H1 (cell line): Measurements from ENCODE around the gene RBMS2. TPM values are rescaled to one million over a fixed set of nuclear protein-coding genes. Genes with fewer than 3 reads are reported as not detected.
A peak's percentile ranks its signal among the peaks of the same experiment; 100 is the strongest.

Experiments
- CTCF ChIA-PET: fragments of 300-600 bp; sonication (Branson Sonifier 250); formaldehyde crosslinking; loops from one replicate; lab custom pipeline; 2021; ENCODE audit not compliant: partially characterized antibody; lab: Charles Lee
- POLR2A ChIA-PET: fragments of 300-600 bp; sonication (Branson Sonifier 250); formaldehyde crosslinking; loops from one replicate; lab custom pipeline; 2021; ENCODE audit warnings: inconsistent platforms; ENCODE audit not compliant: partially characterized antibody; lab: Charles Lee
- DNase-seq, 2 experiments: peaks; one replicate each; pipeline versions ENCODE4 v3.0.0 to v3.0.0-alpha.2; 2010 to 2022; ENCODE audit warnings: low spot score in 2 of 2, low read depth in 1 of 2, mixed read lengths in 1 of 2
- FAIRE-seq: peaks from 2 replicates; lab custom pipeline; 2011; peaks lifted over from hg19 to GRCh38; lab: Jason Lieb, UNC
- H2AFZ ChIP-seq: 2 replicates; pipeline ENCODE4 v1.8.1; 2012; ENCODE audit warnings: low read length, inconsistent platforms
- H2AK5ac ChIP-seq: 2 replicates; pipeline ENCODE4 v1.6.1; 2013; ENCODE audit warnings: low read depth, low read length
- H2BK120ac ChIP-seq: replicated peaks from 2 replicates; pipeline ENCODE3; 2013; ENCODE audit warnings: low read depth, low read length, inconsistent platforms
- H2BK12ac ChIP-seq: 2 replicates; pipeline ENCODE4 v1.6.1; 2013; ENCODE audit warnings: low read depth, low read length
- H2BK15ac ChIP-seq: 2 replicates; pipeline ENCODE4 v1.6.1; 2013; ENCODE audit warnings: low read length
- H2BK20ac ChIP-seq: 2 replicates; pipeline ENCODE4 v1.6.1; 2013; ENCODE audit warnings: low read length
- H2BK5ac ChIP-seq: 2 replicates; pipeline ENCODE4 v1.6.1; 2013; ENCODE audit warnings: low read depth, low read length
- H3K14ac ChIP-seq: 2 replicates; pipeline ENCODE4 v1.6.1; 2013; ENCODE audit warnings: inconsistent platforms; ENCODE audit not compliant: insufficient read length
- H3K18ac ChIP-seq: 2 replicates; pipeline ENCODE4 v1.6.1; 2013; ENCODE audit warnings: low read length; ENCODE audit errors: extremely low read depth
- H3K23ac ChIP-seq: 2 replicates; pipeline ENCODE4 v1.6.1; 2013; ENCODE audit warnings: inconsistent platforms; ENCODE audit not compliant: insufficient read length
- H3K23me2 ChIP-seq: 2 replicates; pipeline ENCODE4 v1.6.1; 2013; ENCODE audit warnings: low read depth, low read length
- H3K27ac ChIP-seq: 2 replicates; pipeline ENCODE4 v1.6.1; 2011; ENCODE audit warnings: low read depth, low read length, inconsistent platforms
- H3K27me3 ChIP-seq, 4 experiments: replicated peaks in 1 of 4; 1 replicate in 1 of 4; 2 replicates in 3 of 4; pipeline versions ENCODE4 v1.6.1 to v1.8.1; 2011 to 2013; ENCODE audit warnings: low read length in 3 of 4, mild to moderate bottlenecking in 3 of 4, inconsistent platforms in 2 of 4, mixed read lengths in 2 of 4, moderate library complexity in 1 of 4; ENCODE audit not compliant: control insufficient read depth in 3 of 4, insufficient read depth in 3 of 4; ENCODE audit errors: extremely low read depth in 1 of 4
- H3K36me3 ChIP-seq, 4 experiments: 2 replicates each; pipeline versions ENCODE4 v1.6.1 to v1.8.1; 2011 to 2013; ENCODE audit warnings: mild to moderate bottlenecking in 4 of 4, low read length in 3 of 4, moderate library complexity in 2 of 4, control low read depth in 1 of 4, inconsistent platforms in 1 of 4; ENCODE audit not compliant: insufficient read depth in 4 of 4, control insufficient read depth in 2 of 4
- H3K4ac ChIP-seq: replicated peaks from 2 replicates; pipeline ENCODE3; 2013; ENCODE audit warnings: low read length, low read depth, mixed read lengths, inconsistent platforms; ENCODE audit not compliant: insufficient read length
- H3K4me1 ChIP-seq, 4 experiments: replicated peaks in 1 of 4; 1 replicate in 1 of 4; 2 replicates in 3 of 4; pipeline versions ENCODE4 v1.6.1 to v1.8.1; 2011 to 2013; ENCODE audit warnings: low read length in 3 of 4, inconsistent platforms in 2 of 4, mixed read lengths in 1 of 4; ENCODE audit not compliant: insufficient read depth in 4 of 4, control insufficient read depth in 3 of 4
- H3K4me2 ChIP-seq, 2 experiments: 2 replicates each; pipeline versions ENCODE4 v1.6.1 to v1.8.1; 2011 to 2013; ENCODE audit warnings: low read depth in 2 of 2, low read length in 2 of 2, control low read depth in 1 of 2, inconsistent platforms in 1 of 2, mild to moderate bottlenecking in 1 of 2; ENCODE audit not compliant: insufficient read depth in 1 of 2
- H3K4me3 ChIP-seq, 4 experiments: fragments of 200-600, 300-600 bp in 1 of 4; sonication (generic), shearing (Covaris generic), sonication (Bioruptor Twin) in 1 of 4; 2 replicates each; pipeline versions ENCODE4 v1.5.1 to v1.8.1; 2011 to 2016; ENCODE audit warnings: low read length in 4 of 4, low read depth in 3 of 4, control low read depth in 2 of 4, inconsistent platforms in 2 of 4, mild to moderate bottlenecking in 2 of 4, mixed read lengths in 1 of 4, moderate library complexity in 1 of 4; ENCODE audit not compliant: insufficient read depth in 2 of 4; ENCODE audit errors: extremely low read depth in 1 of 4
- H3K56ac ChIP-seq: replicated peaks from 2 replicates; pipeline ENCODE3; 2013; ENCODE audit warnings: low read depth, mild to moderate bottlenecking, mixed read lengths, low read length, inconsistent platforms; ENCODE audit not compliant: insufficient read length
- H3K79me1 ChIP-seq: 2 replicates; pipeline ENCODE4 v1.6.1; 2013; ENCODE audit warnings: low read depth, low read length, control low read depth
- H3K79me2 ChIP-seq, 2 experiments: 2 replicates each; pipeline versions ENCODE4 v1.6.1 to v1.8.1; 2012 to 2013; ENCODE audit warnings: low read length in 2 of 2, mild to moderate bottlenecking in 2 of 2, inconsistent platforms in 1 of 2; ENCODE audit not compliant: insufficient read depth in 2 of 2, control insufficient read depth in 1 of 2
- H3K9ac ChIP-seq, 4 experiments: replicated peaks in 1 of 4; 1 replicate in 1 of 4; 2 replicates in 3 of 4; pipeline versions ENCODE4 v1.6.1 to v1.8.1; 2011 to 2013; ENCODE audit warnings: low read depth in 3 of 4, low read length in 3 of 4, control low read depth in 2 of 4, mild to moderate bottlenecking in 2 of 4, moderate library complexity in 2 of 4, inconsistent platforms in 1 of 4; ENCODE audit errors: extremely low read depth in 1 of 4
- H3K9me3 ChIP-seq, 2 experiments: 2 replicates each; pipeline versions ENCODE4 v1.6.1 to v1.8.1; 2012 to 2013; ENCODE audit warnings: mild to moderate bottlenecking in 2 of 2, moderate library complexity in 2 of 2, control low read depth in 1 of 2, inconsistent platforms in 1 of 2, low read depth in 1 of 2, low read length in 1 of 2, mixed read lengths in 1 of 2; ENCODE audit not compliant: insufficient read depth in 2 of 2
- H4K20me1 ChIP-seq, 2 experiments: replicated peaks in 1 of 2; 2 replicates each; pipeline versions ENCODE3 to v1.8.1; 2011 to 2013; ENCODE audit warnings: inconsistent platforms in 2 of 2, low read length in 2 of 2, mild to moderate bottlenecking in 1 of 2; ENCODE audit not compliant: insufficient read depth in 2 of 2, control insufficient read depth in 1 of 2
- H4K5ac ChIP-seq: 2 replicates; pipeline ENCODE4 v1.6.1; 2013; ENCODE audit warnings: low read length, low read depth, mixed read lengths, inconsistent platforms; ENCODE audit not compliant: insufficient read length
- H4K8ac ChIP-seq: 2 replicates; pipeline ENCODE4 v1.8.0; 2013; ENCODE audit warnings: mild to moderate bottlenecking, moderate library complexity, low read length, inconsistent platforms; ENCODE audit not compliant: insufficient read depth; ENCODE audit errors: extremely low read depth
- H4K91ac ChIP-seq: replicated peaks from 2 replicates; pipeline ENCODE3; 2013; ENCODE audit warnings: low read length, mixed read lengths, inconsistent platforms; ENCODE audit not compliant: insufficient read length
- BACH1 ChIP-seq: IDR thresholded peaks from 2 replicates; pipeline ENCODE4 v1.6.1; 2012; ENCODE audit warnings: low read length, improper control_type of control experiment
- BCL11A ChIP-seq, 2 experiments: IDR thresholded peaks; one replicate each; pipeline ENCODE4 v1.6.1; 2011; ENCODE audit warnings: low read depth in 2 of 2, low read length in 2 of 2, mild to moderate bottlenecking in 2 of 2
- CTBP2 ChIP-seq: IDR thresholded peaks from 2 replicates; pipeline ENCODE4 v1.7.0; 2011; ENCODE audit warnings: borderline replicate concordance, mild to moderate bottlenecking, moderate library complexity, mixed read lengths, low read length; ENCODE audit not compliant: insufficient read depth, insufficient read length
- MAFK ChIP-seq: IDR thresholded peaks from 2 replicates; pipeline ENCODE4 v1.6.1; 2012; ENCODE audit warnings: low read depth, mild to moderate bottlenecking, improper control_type of control experiment, low read length
- SP4 ChIP-seq: IDR thresholded peaks from 2 replicates; pipeline ENCODE4 v1.6.1; 2012; ENCODE audit warnings: low read length, inconsistent platforms
- SRF ChIP-seq: IDR thresholded peaks from 2 replicates; pipeline ENCODE4 v1.6.1; 2011; ENCODE audit warnings: mild to moderate bottlenecking, low read depth, low read length, moderate library complexity
- WGBS, 2 experiments: shearing (Covaris generic) in 1 of 2; methylation state at CpG; one replicate each; pipeline versions ENCODE4 v1.1.6 to v1.1.7; 2013 to 2015; ENCODE audit warnings: low lambda C conversion rate in 2 of 2, mixed read lengths in 2 of 2, inconsistent platforms in 1 of 2, low coverage in 1 of 2, missing lambda C conversion rate in 1 of 2; ENCODE audit not compliant: insufficient replicate concordance in 2 of 2, insufficient coverage in 1 of 2, insufficient read length in 1 of 2; ENCODE audit errors: extremely low coverage in 1 of 2, missing lambda C conversion rate in 1 of 2; 5-methylcytosine and 5-hydroxymethylcytosine counted together
- polyA plus RNA-seq, 7 experiments: library from polyadenylated mRNA; depleted of rRNA in 3 of 7; stranded (reverse) in 5 of 7; unstranded in 2 of 7; fragments of >200 nt in 5 of 7; fragments of 200-250 nt in 2 of 7; gene quantifications; 1 replicate in 5 of 7; 2 replicates in 1 of 7; 4 replicates in 1 of 7; pipeline versions ENCODE4 v1.2.1 to v1.2.3, GENCODE V29; 2011 to 2013; ENCODE audit warnings: missing spikeins in 2 of 7, mixed read lengths in 2 of 7
- total RNA-seq: library from RNA; stranded (reverse); fragmentation: NEBNext Ultra II Directional; extraction: Animal tissue kit (Norgen Biotek cat#: 25700); gene quantifications from 2 replicates; pipeline ENCODE4 v1.2.1, GENCODE V29; 2021

RBMS2 gene
- total and polyA plus RNA-seq, 2 of the 8 experiments (the other 6 are each of a cell fraction or from before 2014, with no cell fraction given) = 9.6 to 31.3 TPM

DNA sequence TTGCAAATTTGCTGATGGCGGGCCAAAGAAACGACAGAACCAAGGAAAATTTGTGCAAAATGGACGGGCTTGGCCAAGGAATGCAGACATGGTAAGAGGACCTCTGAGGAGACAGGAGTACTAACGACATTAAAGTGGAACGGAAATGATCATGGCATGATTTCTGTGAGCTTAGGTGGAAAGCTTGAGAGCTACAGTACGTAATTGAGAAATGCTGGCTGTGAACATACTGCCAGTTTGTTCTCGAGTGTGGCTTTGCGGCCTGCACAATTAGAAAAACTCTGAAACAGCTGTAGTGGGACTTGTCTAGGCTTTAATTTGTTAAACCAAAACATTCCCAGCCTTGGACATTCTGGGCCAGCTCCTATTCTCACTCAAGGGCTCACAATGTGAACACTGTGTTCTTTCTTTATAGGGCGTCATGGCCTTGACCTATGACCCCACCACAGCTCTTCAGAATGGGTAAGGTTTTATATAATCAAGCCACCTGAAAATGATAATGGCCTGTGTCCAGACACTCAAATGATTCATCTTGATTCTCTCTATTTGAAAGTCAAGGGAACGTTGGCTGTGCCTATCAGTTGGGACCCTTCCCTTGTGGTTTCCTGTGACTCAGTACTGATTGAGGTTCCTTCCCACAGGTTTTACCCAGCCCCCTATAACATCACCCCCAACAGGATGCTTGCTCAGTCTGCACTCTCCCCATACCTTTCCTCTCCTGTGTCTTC is 60.0 kb downstream of the RBMS2 start:
- peak overlapping the region; percentile 15 for H3K23ac ChIP-seq
- no peak for DNase-seq
- H3K4me2 ChIP-seq = no peak overlapping the region
- no peaks in the 10 kb centered on the region for H3K23me2 ChIP-seq
- no peak overlapping the region for H3K9ac ChIP-seq
- H4K20me1 ChIP-seq = peaks cover 0 to 1% of the 10 kb centered on the region in 2 experiments
- no peaks in the 10 kb centered on the region for H3K9me3 ChIP-seq
- no peak overlapping the region for H2BK20ac ChIP-seq
- no peak overlapping the region for H2AFZ ChIP-seq
- no peaks in the 10 kb centered on the region for H3K79me2 ChIP-seq
- H4K91ac ChIP-seq = no peak overlapping the region
- FAIRE-seq = no peak
- no peak overlapping the region for H2BK15ac ChIP-seq
- CTCF ChIA-PET = interaction anchor here (0.8 to 13.2 kb wide), 10 partner anchors 9 to 117 kb away, joined by 3 to 220 read pairs (median 4); no protein-coding TSS in a partner anchor
- H3K4ac ChIP-seq = no peak overlapping the region
- no peak overlapping the region for H3K27ac ChIP-seq
- no peak overlapping the region for H2AK5ac ChIP-seq
- 87% methylated on average over 10 of the region's 10 CpGs; no CpG with 5 or more reads in 1 of the 2 experiments for WGBS, 2 experiments
- no peak overlapping the region for H2BK120ac ChIP-seq
- no peak overlapping the region for H2BK5ac ChIP-seq
- H3K4me1 ChIP-seq = no peaks in the 10 kb centered on the region; a peak in 1 of 7 replicates
- H3K36me3 ChIP-seq = no peaks in the 10 kb centered on the region; a peak in 1 of 8 replicates
- POLR2A ChIA-PET = interaction anchor here (0.7 to 3.3 kb wide), 3 partner anchors 10 to 105 kb away, joined by 3 to 10 read pairs (median 3); no protein-coding TSS in a partner anchor
- no peak overlapping the region for H4K5ac ChIP-seq
- H2BK12ac ChIP-seq = no peak overlapping the region; the same call in 1 of the 2 replicates
- no peak overlapping the region for H3K4me3 ChIP-seq
- no peaks in the 10 kb centered on the region for H3K27me3 ChIP-seq
- H3K79me1 ChIP-seq = no peaks in the 10 kb centered on the region
- H3K56ac ChIP-seq = no peak overlapping the region
- no peak overlapping the region for H4K8ac ChIP-seq
- no peak overlapping the region for H3K14ac ChIP-seq
- no peak overlapping the region for H3K18ac ChIP-seq
- no peak for TF ChIP-seq BCL11A (IDR thresholded peaks at IDR 0.05; ENCODE audit: low read depth in 2 of 2, low read length in 2 of 2)
- no peak for TF ChIP-seq BACH1
- no peak for TF ChIP-seq SRF
- no peak for TF ChIP-seq MAFK
- TF ChIP-seq CTBP2 = no peak
- no peak for TF ChIP-seq SP4
